Urothelium cell line (cell line): ENCODE results near the gene HDAC8.
A peak's percentile ranks its signal among the peaks of the same experiment; 100 is the strongest.

Experiments used
- DNase-seq: peaks from one replicate; pipeline ENCODE4 v3.0.0; 2011; ENCODE audit warnings: low spot score, mixed read lengths
- FAIRE-seq: peaks from 2 replicates; lab custom pipeline; 2011; peaks lifted over from hg19 to GRCh38; lab: Jason Lieb, UNC

HDAC8 gene

GRCh38 chrX:72382202-72382595 is 190.4 kb downstream of the HDAC8 start:
- DNase-seq (no peak), FAIRE-seq (no peak)

- no peak for FAIRE-seq
- DNase-seq = no peak
These were observed 191.0 kb downstream of the HDAC8 start for GRCh38 chrX:72381439-72382201.

GRCh38 chrX:72376124-72376523 is 196.5 kb downstream of the HDAC8 start:
- no peak for FAIRE-seq
- no peak for DNase-seq

- DNase-seq = no peak
- FAIRE-seq = no peak
These were observed 199.5 kb downstream of the HDAC8 start for GRCh38 chrX:72373136-72373535.

- DNase-seq = no peak
- no peak for FAIRE-seq
These were observed 199.9 kb downstream of the HDAC8 start for GRCh38 chrX:72372735-72373134.

GRCh38 chrX:72371405-72371804 is 201.2 kb downstream of the HDAC8 start:
- DNase-seq = no peak
- FAIRE-seq = no peak

- FAIRE-seq (no peak), DNase-seq (no peak)
These were observed 203.8 kb downstream of the HDAC8 start for GRCh38 chrX:72368796-72369195.

GRCh38 chrX:72367516-72367915 is 205.1 kb downstream of the HDAC8 start:
- FAIRE-seq (no peak), DNase-seq (no peak)

GRCh38 chrX:72366701-72367454 is 205.8 kb downstream of the HDAC8 start:
- DNase-seq = no peak
- FAIRE-seq = no peak

- DNase-seq (no peak), FAIRE-seq (no peak)
These were observed 206.5 kb downstream of the HDAC8 start for GRCh38 chrX:72366178-72366577.

- no peak for FAIRE-seq
- DNase-seq = no peak
These were observed 207.5 kb downstream of the HDAC8 start for GRCh38 chrX:72365126-72365525.

- FAIRE-seq = no peak
These were observed 212.3 kb downstream of the HDAC8 start for GRCh38 chrX:72360326-72360725.

GRCh38 chrX:72358313-72358712 is 214.3 kb downstream of the HDAC8 start:
- no peak for FAIRE-seq
- peak; percentile 42 for DNase-seq

More at GRCh38 chrX:72360326-72360725, 212.3 kb downstream of the HDAC8 start:
- no peak for DNase-seq

GRCh38 chrX:72352786-72353185 is 219.9 kb downstream of the HDAC8 start:
- no peak for FAIRE-seq

GRCh38 chrX:72351606-72352334 is 220.9 kb downstream of the HDAC8 start:
- DNase-seq (no peak), FAIRE-seq (no peak)

More at GRCh38 chrX:72352786-72353185, 219.9 kb downstream of the HDAC8 start:
- no peak for DNase-seq

GRCh38 chrX:72349190-72349589 is 223.5 kb downstream of the HDAC8 start:
- no peak for FAIRE-seq
- no peak for DNase-seq

- no peak for FAIRE-seq
- no peak for DNase-seq
These were observed 224.2 kb downstream of the HDAC8 start for GRCh38 chrX:72348247-72348979.

- DNase-seq = no peak
- FAIRE-seq = no peak
These were observed 225.3 kb downstream of the HDAC8 start for GRCh38 chrX:72347366-72347765.

GRCh38 chrX:72346302-72346949 is 226.2 kb downstream of the HDAC8 start:
- DNase-seq = no peak
- FAIRE-seq = no peak

GRCh38 chrX:72340626-72341025 is 232.0 kb downstream of the HDAC8 start:
- DNase-seq (no peak), FAIRE-seq (no peak)
